Measurements from ENCODE around the gene P3H1.
"Not testable (repeated sequence)": the region's sequence is repeated elsewhere in the genome, so short reads cannot be mapped to it uniquely, and the experiment has no call there.

The P3H1 gene

GRCh38 chr1:42730002-42730401 lies 36.8 kb downstream of the P3H1 start:
- peak; percentile 21 for DNase-seq

- DNase-seq: not testable (repeated sequence)
Observed at GRCh38 chr1:42725820-42726219, 41.0 kb downstream of the P3H1 start.

GRCh38 chr1:42723511-42723910 lies 43.3 kb downstream of the P3H1 start:
- no peak for DNase-seq

GRCh38 chr1:42722403-42722802 lies 44.4 kb downstream of the P3H1 start:
- not testable (repeated sequence) for DNase-seq

- DNase-seq: no peak
Observed at GRCh38 chr1:42721926-42722325, 44.9 kb downstream of the P3H1 start.

- peak; percentile 96 for DNase-seq
Observed at GRCh38 chr1:42720868-42721267, 46.0 kb downstream of the P3H1 start.

GRCh38 chr1:42714441-42714840 lies 52.4 kb downstream of the P3H1 start:
- DNase-seq: not testable (repeated sequence)

- DNase-seq: no peak
Observed at GRCh38 chr1:42713293-42713692, 53.5 kb downstream of the P3H1 start.

- DNase-seq: not testable (repeated sequence)
Observed at GRCh38 chr1:42712808-42713207, 54.0 kb downstream of the P3H1 start.

GRCh38 chr1:42703888-42704464 lies 62.9 kb downstream of the P3H1 start:
- DNase-seq: no peak

GRCh38 chr1:42700006-42700405 lies 66.8 kb downstream of the P3H1 start:
- no peak for DNase-seq

- no peak for DNase-seq
Observed at GRCh38 chr1:42698081-42698813, 68.6 kb downstream of the P3H1 start.

Measured in DMS53 (cell line).